HAP-1 (cell line): Measurements from ENCODE around the gene LILRA6.
"Not testable (repeated sequence)": the region's sequence is repeated elsewhere in the genome, so short reads cannot be mapped to it uniquely, and the experiment has no call there.

Experiments used
- DNase-seq, 2 experiments: peaks; one replicate each; pipeline ENCODE4 v3.0.0-alpha.2; 2016 to 2020; ENCODE audit warnings: low spot score in 2 of 2
- H3K27me3 ChIP-seq: fragments of 250-450 bp; sonication (Bioruptor Pico); 2 replicates; pipeline ENCODE4 v1.5.1; 2020; ENCODE audit warnings: low read depth, mild to moderate bottlenecking, moderate library complexity
- H3K36me3 ChIP-seq: fragments of 250-450 bp; sonication (Bioruptor Pico); replicated peaks from 2 replicates; pipeline ENCODE4 v1.5.1; 2020; ENCODE audit warnings: mild to moderate bottlenecking
- H3K4me1 ChIP-seq: fragments of 250-450 bp; sonication (Bioruptor Pico); 2 replicates; pipeline ENCODE4 v1.5.1; 2020; ENCODE audit warnings: mild to moderate bottlenecking
- H3K4me3 ChIP-seq: fragments of 250-450 bp; sonication (Bioruptor Pico); 2 replicates; pipeline ENCODE4 v1.5.1; 2020; ENCODE audit warnings: mild to moderate bottlenecking, moderate library complexity
- H3K9me3 ChIP-seq: fragments of 250-450 bp; sonication (Bioruptor Pico); 2 replicates; pipeline ENCODE4 v1.5.1; 2020; ENCODE audit warnings: mild to moderate bottlenecking, moderate library complexity
- in situ Hi-C: fragments of 300-500 bp; cut with MboI; formaldehyde crosslinking; loops from 3 replicates; pipeline ENCODE4 v1.14.3; 2020; ENCODE audit warnings: low sequenced_read_pairs, inconsistent platforms, mixed read lengths

The LILRA6 gene

DNA sequence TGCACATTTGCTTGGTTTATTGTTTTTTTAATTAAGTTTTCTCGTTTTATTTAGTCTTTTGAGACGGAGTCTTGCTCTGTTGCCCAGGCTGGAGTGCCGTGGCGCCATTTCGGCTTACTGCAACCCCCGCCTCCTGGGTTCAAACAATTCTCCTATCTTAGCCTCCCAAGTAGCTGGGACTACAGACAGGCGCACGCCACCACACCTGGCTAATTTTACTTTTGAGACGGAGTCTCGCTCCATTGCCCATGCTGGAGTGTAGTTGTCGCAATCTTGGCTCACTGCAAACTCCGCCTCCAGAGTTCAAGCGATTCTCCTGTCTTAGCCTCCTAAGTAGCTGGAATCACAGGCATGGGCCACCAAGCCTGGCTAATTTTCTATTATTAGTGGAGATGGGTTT is 40.6 kb downstream of the LILRA6 start:
- no peak for DNase-seq
- H3K36me3 ChIP-seq: peaks cover 62% of the 10 kb centered on the region
- H3K4me1 ChIP-seq: peaks cover 29% of the 10 kb centered on the region
- no peaks in the 10 kb centered on the region for H3K9me3 ChIP-seq
- no peaks in the 10 kb centered on the region for H3K27me3 ChIP-seq
- H3K4me3 ChIP-seq: peak overlapping the region; percentile 79
- in situ Hi-C loops: no loop called here

- Histone ChIP-seq H3K36me3 (peaks cover 55% of the 10 kb centered on the region), H3K4me3 (peak overlapping the region; percentile 79), H3K27me3 (no peaks in the 10 kb centered on the region), H3K9me3 (no peaks in the 10 kb centered on the region), H3K4me1 (peaks cover 29% of the 10 kb centered on the region)
- in situ Hi-C loops: no loop called here
- DNase-seq: no peak
These were observed 41.4 kb downstream of the LILRA6 start for GRCh38 chr19:54201172-54201701.

DNA sequence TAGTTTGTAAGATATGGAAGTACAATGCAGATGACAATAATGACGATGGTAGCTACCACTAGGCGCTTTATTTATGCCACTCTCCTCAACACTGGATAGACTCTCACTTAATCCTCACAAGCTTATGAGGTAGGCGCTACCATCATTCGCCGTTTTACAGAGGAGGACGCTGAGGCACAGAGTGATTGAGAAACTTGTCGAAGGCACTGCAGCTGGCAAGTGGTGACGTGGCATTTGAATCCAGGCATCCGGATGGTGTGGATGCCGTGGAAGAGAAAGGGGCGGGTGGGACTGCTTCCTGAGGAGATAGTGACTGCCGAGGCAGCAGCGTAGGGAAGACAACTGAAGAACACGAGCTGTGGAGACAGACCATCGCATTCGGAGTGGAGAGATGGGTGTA is 43.2 kb downstream of the LILRA6 start:
- H3K9me3 ChIP-seq: no peaks in the 10 kb centered on the region
- peaks cover 39% of the 10 kb centered on the region for H3K36me3 ChIP-seq
- DNase-seq: no peak
- H3K4me1 ChIP-seq: peaks cover 28% of the 10 kb centered on the region
- no peak overlapping the region for H3K4me3 ChIP-seq
- in situ Hi-C loops: loop anchor here (25.0 kb wide), 1 partner anchor 1463 kb away; the partner anchor contains the start of gene U2AF2
- no peaks in the 10 kb centered on the region for H3K27me3 ChIP-seq

DNA sequence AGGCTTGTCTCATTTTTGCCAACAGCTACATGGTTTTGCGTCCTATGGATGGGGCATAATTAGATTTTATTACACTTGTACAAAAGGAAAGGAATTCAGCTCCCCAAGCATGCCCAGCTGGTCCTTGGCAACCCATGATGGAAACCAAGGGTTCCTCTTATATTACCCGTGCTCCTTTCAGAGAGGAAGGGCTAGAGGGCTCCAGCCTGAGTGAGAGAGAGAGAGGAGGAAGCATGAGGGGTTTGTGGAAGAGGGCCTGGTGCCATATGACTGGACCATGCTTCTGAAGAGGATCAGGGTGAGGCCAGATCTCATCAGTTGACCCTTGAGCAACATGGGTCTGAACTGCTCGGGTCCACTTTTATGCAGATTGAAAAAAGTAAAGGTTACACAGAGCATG is 45.5 kb downstream of the LILRA6 start:
- DNase-seq: no peak
- in situ Hi-C loops: loop anchor here (25.0 kb wide), 1 partner anchor 1465 kb away; the partner anchor contains the start of gene U2AF2
- Histone ChIP-seq H3K36me3 (peaks cover 32% of the 10 kb centered on the region), H3K9me3 (no peaks in the 10 kb centered on the region), H3K4me1 (peaks cover 12% of the 10 kb centered on the region), H3K27me3 (no peaks in the 10 kb centered on the region), H3K4me3 (no peak overlapping the region)

DNA sequence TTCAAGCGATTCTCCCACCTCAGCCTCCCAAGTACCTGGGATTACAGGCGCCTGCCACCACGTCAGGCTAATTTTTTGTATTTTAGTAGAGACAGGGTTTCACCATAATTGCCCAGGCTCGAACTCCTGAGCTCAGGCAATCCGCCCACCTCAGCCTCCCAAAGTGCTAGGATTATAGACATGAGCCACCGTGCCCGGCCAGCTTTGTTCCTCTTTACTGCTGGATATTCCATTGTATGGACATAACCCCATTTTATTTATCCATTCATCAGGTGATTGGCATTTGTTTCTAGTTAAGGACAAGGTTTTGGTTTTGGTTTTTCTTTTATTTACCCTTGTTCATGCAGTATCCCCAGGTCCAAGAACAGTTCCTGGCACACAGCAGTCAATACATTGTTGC is 46.1 kb downstream of the LILRA6 start:
- no peak overlapping the region for H3K4me3 ChIP-seq
- DNase-seq: no peak
- peaks cover 8% of the 10 kb centered on the region for H3K4me1 ChIP-seq
- peaks cover 26% of the 10 kb centered on the region for H3K36me3 ChIP-seq
- in situ Hi-C loops: loop anchor here (25.0 kb wide), 1 partner anchor 1466 kb away; the partner anchor contains the start of gene U2AF2
- no peaks in the 10 kb centered on the region for H3K27me3 ChIP-seq
- no peaks in the 10 kb centered on the region for H3K9me3 ChIP-seq

DNA sequence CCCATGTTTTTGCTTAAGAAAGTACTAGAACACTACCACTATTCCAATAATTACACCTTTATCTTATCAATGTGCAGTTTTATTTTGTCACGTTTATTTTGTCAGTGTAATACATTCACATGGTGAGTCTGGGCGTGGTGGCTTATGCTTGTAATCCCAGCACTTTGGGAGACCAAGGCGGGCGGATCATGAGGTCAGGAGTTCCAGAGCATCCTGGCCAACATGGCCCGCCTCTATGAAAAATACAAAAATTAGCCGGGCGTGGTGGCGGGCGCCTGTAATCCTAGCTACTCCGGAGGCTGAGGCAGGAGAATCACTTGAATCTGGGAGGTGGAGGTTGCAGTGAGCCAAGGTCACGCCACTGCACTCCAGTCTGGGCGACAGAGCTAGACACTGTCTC is 48.1 kb downstream of the LILRA6 start:
- H3K9me3 ChIP-seq, H3K4me3 ChIP-seq, H3K4me1 ChIP-seq, DNase-seq, H3K27me3 ChIP-seq: not testable (repeated sequence)
- H3K36me3 ChIP-seq: peaks cover 18% of the 10 kb centered on the region
- in situ Hi-C loops: loop anchor here (25.0 kb wide), 1 partner anchor 1468 kb away; the partner anchor contains the start of gene U2AF2

GRCh38 chr19:54193011-54193410 is 49.6 kb downstream of the LILRA6 start:
- no peaks in the 10 kb centered on the region for H3K9me3 ChIP-seq
- no peak for DNase-seq
- H3K4me1 ChIP-seq: peaks cover 6% of the 10 kb centered on the region; the same call in 1 of the 2 replicates
- H3K27me3 ChIP-seq: no peaks in the 10 kb centered on the region
- H3K36me3 ChIP-seq: peaks cover 18% of the 10 kb centered on the region
- no peak overlapping the region for H3K4me3 ChIP-seq
- in situ Hi-C loops: loop anchor here (25.0 kb wide), 1 partner anchor 1469 kb away; the partner anchor contains the start of gene U2AF2

DNA sequence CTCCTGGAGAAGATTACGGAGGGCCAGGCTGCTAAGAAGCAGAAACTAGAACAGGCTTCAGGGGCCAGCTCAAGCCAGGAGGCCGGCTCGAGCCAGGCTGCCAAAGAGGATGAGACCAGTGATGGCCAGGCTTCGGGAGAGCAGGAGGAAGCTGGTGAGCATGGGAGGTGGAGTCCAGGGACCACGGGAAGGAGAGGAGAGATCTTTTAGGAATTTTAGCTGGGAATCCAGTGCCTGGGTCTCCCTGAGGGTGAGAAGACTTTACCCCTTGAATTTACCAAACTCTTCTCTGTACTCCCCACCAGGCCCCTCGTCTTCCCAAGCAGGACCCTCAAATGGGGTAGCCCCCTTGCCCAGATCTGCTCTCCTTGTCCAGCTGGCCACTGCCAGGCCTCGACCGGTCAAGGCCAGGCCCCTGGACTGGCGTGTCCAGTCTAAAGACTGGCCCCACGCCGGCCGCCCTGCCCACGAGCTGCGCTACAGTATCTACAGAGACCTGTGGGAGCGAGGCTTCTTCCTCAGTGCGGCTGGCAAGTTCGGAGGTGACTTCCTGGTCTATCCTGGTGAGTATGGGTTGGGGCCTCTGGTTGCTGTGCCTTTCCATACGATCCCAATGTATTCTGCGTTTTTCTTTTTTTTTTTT is 50.7 kb downstream of the LILRA6 start:
- Histone ChIP-seq H3K4me3 (peak overlapping the region; percentile 99), H3K9me3 (no peaks in the 10 kb centered on the region), H3K27me3 (no peaks in the 10 kb centered on the region), H3K36me3 (peaks cover 22% of the 10 kb centered on the region), H3K4me1 (peaks cover 6% of the 10 kb centered on the region; the same call in 1 of the 2 replicates)
- in situ Hi-C loops: loop anchor here (25.0 kb wide), 1 partner anchor 1470 kb away; the partner anchor contains the start of gene U2AF2
- DNase-seq: no peak

GRCh38 chr19:54191011-54191810 is 51.4 kb downstream of the LILRA6 start, which contains the start of gene TSEN34:
Gene TSEN34 (plus strand): TSS chr19:54191308. CDS start chr19:54191365, 57 bp downstream.
- peaks cover 27% of the 10 kb centered on the region for H3K36me3 ChIP-seq
- in situ Hi-C loops: loop anchor here (25.0 kb wide), 1 partner anchor 1471 kb away; the partner anchor contains the start of gene U2AF2
- no peaks in the 10 kb centered on the region for H3K9me3 ChIP-seq
- H3K4me1 ChIP-seq: peaks cover 6% of the 10 kb centered on the region; the same call in 1 of the 2 replicates
- H3K27me3 ChIP-seq: no peaks in the 10 kb centered on the region
- peak; percentile 83 to 91 for DNase-seq
- peak within 1 kb of the TSS; percentile 99 for H3K4me3 ChIP-seq

DNA sequence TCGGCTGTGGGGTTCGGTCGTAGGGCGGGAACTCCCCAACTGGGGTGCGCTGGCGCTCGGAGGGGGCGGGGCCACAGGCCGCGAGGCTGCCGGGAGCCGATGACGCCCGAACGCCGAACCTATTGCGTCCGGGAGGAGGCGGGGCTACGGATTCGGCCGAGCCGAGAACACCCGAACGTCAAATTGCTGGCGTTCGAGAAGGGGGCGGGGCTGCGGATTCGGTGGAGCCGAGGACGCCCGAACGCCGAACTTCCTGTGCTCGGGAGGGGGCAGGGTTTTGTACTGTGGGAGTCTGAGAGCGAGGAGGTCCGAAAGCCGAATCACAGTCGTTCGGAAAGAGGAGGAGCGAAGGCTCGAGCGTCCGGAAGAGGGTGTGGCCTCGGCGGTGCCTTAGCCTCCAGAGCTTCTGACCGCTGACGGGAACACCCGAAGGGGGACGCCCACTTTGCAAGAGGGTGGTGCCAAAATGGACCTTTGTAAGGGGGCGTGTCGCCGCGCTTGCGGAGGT is 52.0 kb downstream of the LILRA6 start:
- H3K27me3 ChIP-seq: no peaks in the 10 kb centered on the region
- in situ Hi-C loops: loop anchor here (25.0 kb wide), 1 partner anchor 1472 kb away; the partner anchor contains the start of gene U2AF2
- peaks cover 27% of the 10 kb centered on the region for H3K36me3 ChIP-seq
- H3K4me1 ChIP-seq: peaks cover 6% of the 10 kb centered on the region; the same call in 1 of the 2 replicates
- peak; percentile 97 to 100 for DNase-seq
- peak overlapping the region; percentile 99 for H3K4me3 ChIP-seq
- H3K9me3 ChIP-seq: no peaks in the 10 kb centered on the region

DNA sequence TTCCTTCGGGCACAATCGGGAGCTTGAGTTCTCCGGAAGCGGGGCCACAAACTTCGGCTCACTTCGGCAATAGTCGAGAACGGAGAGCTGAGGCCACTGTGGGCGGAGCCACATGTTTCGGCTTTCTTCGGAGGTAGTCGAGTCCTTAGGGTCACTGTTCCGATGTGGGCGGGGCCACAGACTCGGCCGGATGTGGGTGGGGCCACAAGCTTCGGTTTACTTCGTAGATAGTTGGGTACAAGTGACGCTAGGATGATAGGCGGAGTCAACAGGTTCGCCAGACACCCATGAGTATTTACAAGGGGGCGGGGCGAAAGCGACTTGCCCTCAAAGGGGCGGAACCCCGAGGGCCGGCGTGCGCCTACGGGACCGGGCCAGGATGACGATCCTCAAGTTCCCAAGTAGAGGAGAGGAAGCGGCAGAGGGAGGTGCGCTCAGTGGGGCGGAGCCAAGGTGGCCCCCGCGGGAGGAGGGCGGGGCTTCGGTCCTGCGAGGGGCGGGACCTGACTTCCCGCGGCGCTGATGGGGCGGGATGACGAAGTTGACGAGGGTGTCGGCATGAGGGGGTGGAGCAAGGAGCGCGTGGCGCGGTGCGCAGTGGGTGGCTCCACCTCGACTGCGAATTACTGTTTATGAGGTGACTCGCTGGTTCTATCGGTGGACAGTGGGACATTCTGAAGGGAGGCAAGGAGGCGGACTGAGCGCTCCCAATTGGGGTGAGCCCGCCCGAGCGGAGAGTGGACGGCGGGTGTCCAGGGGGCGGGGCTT is 52.7 kb downstream of the LILRA6 start:
- in situ Hi-C loops: loop anchor here (25.0 kb wide), 1 partner anchor 1472 kb away; the partner anchor contains the start of gene U2AF2
- peak overlapping the region; percentile 99 for H3K4me3 ChIP-seq
- peaks cover 6% of the 10 kb centered on the region; the same call in 1 of the 2 replicates for H3K4me1 ChIP-seq
- DNase-seq: peak; percentile 99 to 100
- H3K9me3 ChIP-seq: no peaks in the 10 kb centered on the region
- no peaks in the 10 kb centered on the region for H3K27me3 ChIP-seq
- H3K36me3 ChIP-seq: peaks cover 27% of the 10 kb centered on the region

DNA sequence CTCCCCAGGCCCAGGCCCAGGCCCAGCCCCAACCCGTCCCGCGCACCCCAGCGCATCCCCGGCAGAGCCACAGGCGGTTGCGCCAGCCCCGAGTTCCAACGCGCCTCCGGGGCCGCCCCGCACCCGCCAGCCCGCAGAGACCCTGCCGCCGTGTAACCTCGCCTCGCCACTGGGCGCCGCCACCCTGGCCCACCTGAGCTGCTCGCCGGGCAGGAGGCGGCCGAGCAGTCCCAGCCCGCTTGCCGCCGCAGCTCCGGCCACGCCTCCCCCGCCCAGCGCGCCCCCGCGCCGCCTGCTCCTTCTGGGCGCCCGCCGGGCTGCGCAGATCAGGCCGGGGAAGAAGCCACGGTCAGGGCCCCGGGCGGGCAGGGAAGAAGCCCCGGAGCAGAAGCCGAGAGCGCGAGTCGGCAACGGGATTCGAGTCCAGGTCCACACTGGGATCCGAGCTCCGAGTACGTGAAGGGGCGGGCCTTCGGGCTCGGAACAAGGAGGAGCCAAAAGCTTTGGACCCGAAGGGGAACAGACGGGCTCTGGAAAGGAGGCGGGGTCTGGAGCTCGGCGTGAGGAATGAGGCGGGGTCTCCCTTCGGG is 53.4 kb downstream of the LILRA6 start, which contains the start of gene MBOAT7:
Gene MBOAT7, minus strand, starts transcription at position 436 of the 590 bp plus-strand sequence. CDS start 1,072 bp downstream, outside the sequence.
- in situ Hi-C loops: loop anchor here (25.0 kb wide), 1 partner anchor 1473 kb away; the partner anchor contains the start of gene U2AF2
- H3K9me3 ChIP-seq: no peaks in the 10 kb centered on the region
- peak within 1 kb of the TSS; percentile 99 for H3K4me3 ChIP-seq
- H3K4me1 ChIP-seq: peaks cover 6% of the 10 kb centered on the region; the same call in 1 of the 2 replicates
- no peak for DNase-seq
- H3K27me3 ChIP-seq: no peaks in the 10 kb centered on the region
- peaks cover 22% of the 10 kb centered on the region for H3K36me3 ChIP-seq
